Measurements from ENCODE around the gene RPL15.

The RPL15 gene

GRCh38 chr3:23961913-23962312 is 45.0 kb downstream of the RPL15 start:
- DNase-seq (ENCODE audit: low read depth in 2 of 2): no peak

- no peak for DNase-seq (ENCODE audit: low read depth in 2 of 2)
Observed at GRCh38 chr3:23964537-23965235, 47.8 kb downstream of the RPL15 start.

- no peak for DNase-seq (ENCODE audit: low read depth in 2 of 2)
Observed at GRCh38 chr3:23966328-23966727, 49.4 kb downstream of the RPL15 start.

GRCh38 chr3:23968463-23969184 is 51.7 kb downstream of the RPL15 start:
- DNase-seq (ENCODE audit: low read depth in 2 of 2): no peak

GRCh38 chr3:23969393-23969792 is 52.5 kb downstream of the RPL15 start:
- DNase-seq (ENCODE audit: low read depth in 2 of 2): no peak

All from activated CD4-positive, alpha-beta T cell treated with anti-CD3 and anti-CD28 coated beads for 24 hours (primary cell).